Natural killer cell (primary cell): ENCODE measurements around the gene MAP4K2. TPM values are rescaled to one million over a fixed set of nuclear protein-coding genes. Genes with fewer than 3 reads are reported as not detected.

Source experiments
- ATAC-seq, 3 donors: fragments of 150-1000 bp in 2 of 3; fragments of 200-7000 bp in 1 of 3; cut with Tn5 transposase; 1 replicate in 1 of 3; 2 replicates in 2 of 3; pipeline ENCODE4 v1.10.0; 2021; ENCODE audit warnings: mild to moderate bottlenecking in 2 of 3, moderate library complexity in 2 of 3
- DNase-seq, 2 donors: peaks; one replicate each; pipeline versions ENCODE4 v3.0.0 to v3.0.0-alpha.2; 2013 to 2021; ENCODE audit warnings: mixed read lengths in 1 of 2
- H3K27ac ChIP-seq: one replicate; pipeline ENCODE4 v1.5.1; 2013; ENCODE audit warnings: mild to moderate bottlenecking, low read length
- H3K27me3 ChIP-seq: one replicate; pipeline ENCODE4 v1.6.1; 2013; ENCODE audit warnings: low read length; ENCODE audit not compliant: control insufficient read depth, insufficient read depth
- H3K36me3 ChIP-seq: one replicate; pipeline ENCODE4 v1.6.1; 2013; ENCODE audit warnings: low read length; ENCODE audit not compliant: control insufficient read depth, insufficient read depth
- H3K4me1 ChIP-seq: one replicate; pipeline ENCODE4 v1.6.1; 2013; ENCODE audit warnings: low read length; ENCODE audit not compliant: control insufficient read depth, insufficient read depth
- H3K4me3 ChIP-seq: one replicate; pipeline ENCODE4 v1.5.1; 2013; ENCODE audit warnings: low read length
- H3K9me3 ChIP-seq: one replicate; pipeline ENCODE4 v1.6.1; 2013; ENCODE audit warnings: low read length; ENCODE audit not compliant: control insufficient read depth, insufficient read depth
- H3K27ac Mint-ChIP-seq, 2 donors: one replicate each; pipeline ENCODE4 v1.8.0; 2022; ENCODE audit warnings: mild to moderate bottlenecking in 2 of 2, mixed read lengths in 2 of 2, moderate library complexity in 1 of 2
- H3K27me3 Mint-ChIP-seq, 2 donors: one replicate each; pipeline ENCODE4 v1.8.0; 2022; ENCODE audit warnings: low read depth in 2 of 2, mixed read lengths in 2 of 2
- H3K36me3 Mint-ChIP-seq: one replicate; pipeline ENCODE4 v1.8.0; 2022; ENCODE audit warnings: mixed read lengths
- H3K4me1 Mint-ChIP-seq, 2 donors: one replicate each; pipeline ENCODE4 v1.8.0; 2022; ENCODE audit warnings: mixed read lengths in 2 of 2
- H3K4me3 Mint-ChIP-seq: one replicate; pipeline ENCODE4 v1.8.0; 2022; ENCODE audit warnings: mild to moderate bottlenecking, moderate library complexity, mixed read lengths
- H3K9me3 Mint-ChIP-seq, 2 donors: one replicate each; pipeline ENCODE4 v1.8.0; 2022; ENCODE audit warnings: mixed read lengths in 2 of 2
- WGBS: methylation state at CpG from one replicate; pipeline ENCODE4 v1.1.7; 2013; ENCODE audit warnings: missing lambda C conversion rate; ENCODE audit not compliant: insufficient coverage; 5-methylcytosine and 5-hydroxymethylcytosine counted together
- intact Hi-C: fragments of 100-400 bp; cut with micrococcal nuclease; formaldehyde crosslinking; loops from one replicate; pipeline ENCODE4 v1.14.2; 2022
- total RNA-seq, 4 donors: library from RNA; stranded (reverse); fragments of 120-200 nt in 1 of 4; gene quantifications; one replicate each; pipeline versions ENCODE4 v1.2.3 to v1.2.4, GENCODE V29; 2013 to 2022
- TF ChIP-seq, protein P1 (sequence below): fragments of 200-600 bp; IDR thresholded peaks from one replicate; pipeline ENCODE4 v1.8.0; 2022; ENCODE audit warnings: antibody characterized with exemption

MAP4K2 gene
- total RNA-seq, 3 donors from 2014 or later (not counting 1 experiment from before 2014, with no cell fraction given) = 38.3 to 40.6 (median 38.7) TPM

- no peak overlapping the region for H3K4me3 Mint-ChIP-seq
- H3K9me3 Mint-ChIP-seq = no peaks in the 10 kb centered on the region
- Histone ChIP-seq H3K27me3 (no peaks in the 10 kb centered on the region), H3K4me3 (no peak overlapping the region), H3K9me3 (no peaks in the 10 kb centered on the region), H3K36me3 (peaks cover 21% of the 10 kb centered on the region), H3K4me1 (peaks cover 42% of the 10 kb centered on the region), H3K27ac (peak overlapping the region; percentile 25)
- DNase-seq = no peak
- H3K4me1 Mint-ChIP-seq = peaks cover 10 to 14% of the 10 kb centered on the region in 2 donors
- intact Hi-C loops = no loop called here
- WGBS = 65% methylated on average over 9 of the region's 9 CpGs
- no peaks in the 10 kb centered on the region for H3K27me3 Mint-ChIP-seq
- TF ChIP-seq, protein P1, sequence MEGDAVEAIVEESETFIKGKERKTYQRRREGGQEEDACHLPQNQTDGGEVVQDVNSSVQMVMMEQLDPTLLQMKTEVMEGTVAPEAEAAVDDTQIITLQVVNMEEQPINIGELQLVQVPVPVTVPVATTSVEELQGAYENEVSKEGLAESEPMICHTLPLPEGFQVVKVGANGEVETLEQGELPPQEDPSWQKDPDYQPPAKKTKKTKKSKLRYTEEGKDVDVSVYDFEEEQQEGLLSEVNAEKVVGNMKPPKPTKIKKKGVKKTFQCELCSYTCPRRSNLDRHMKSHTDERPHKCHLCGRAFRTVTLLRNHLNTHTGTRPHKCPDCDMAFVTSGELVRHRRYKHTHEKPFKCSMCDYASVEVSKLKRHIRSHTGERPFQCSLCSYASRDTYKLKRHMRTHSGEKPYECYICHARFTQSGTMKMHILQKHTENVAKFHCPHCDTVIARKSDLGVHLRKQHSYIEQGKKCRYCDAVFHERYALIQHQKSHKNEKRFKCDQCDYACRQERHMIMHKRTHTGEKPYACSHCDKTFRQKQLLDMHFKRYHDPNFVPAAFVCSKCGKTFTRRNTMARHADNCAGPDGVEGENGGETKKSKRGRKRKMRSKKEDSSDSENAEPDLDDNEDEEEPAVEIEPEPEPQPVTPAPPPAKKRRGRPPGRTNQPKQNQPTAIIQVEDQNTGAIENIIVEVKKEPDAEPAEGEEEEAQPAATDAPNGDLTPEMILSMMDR = no peak
- H3K27ac Mint-ChIP-seq = peak overlapping the region; percentile 46 to 76
- no peak for ATAC-seq
- H3K36me3 Mint-ChIP-seq = no peaks in the 10 kb centered on the region
Observed at GRCh38 chr11:64801158-64801464, 1.9 kb downstream of the MAP4K2 start.

DNA sequence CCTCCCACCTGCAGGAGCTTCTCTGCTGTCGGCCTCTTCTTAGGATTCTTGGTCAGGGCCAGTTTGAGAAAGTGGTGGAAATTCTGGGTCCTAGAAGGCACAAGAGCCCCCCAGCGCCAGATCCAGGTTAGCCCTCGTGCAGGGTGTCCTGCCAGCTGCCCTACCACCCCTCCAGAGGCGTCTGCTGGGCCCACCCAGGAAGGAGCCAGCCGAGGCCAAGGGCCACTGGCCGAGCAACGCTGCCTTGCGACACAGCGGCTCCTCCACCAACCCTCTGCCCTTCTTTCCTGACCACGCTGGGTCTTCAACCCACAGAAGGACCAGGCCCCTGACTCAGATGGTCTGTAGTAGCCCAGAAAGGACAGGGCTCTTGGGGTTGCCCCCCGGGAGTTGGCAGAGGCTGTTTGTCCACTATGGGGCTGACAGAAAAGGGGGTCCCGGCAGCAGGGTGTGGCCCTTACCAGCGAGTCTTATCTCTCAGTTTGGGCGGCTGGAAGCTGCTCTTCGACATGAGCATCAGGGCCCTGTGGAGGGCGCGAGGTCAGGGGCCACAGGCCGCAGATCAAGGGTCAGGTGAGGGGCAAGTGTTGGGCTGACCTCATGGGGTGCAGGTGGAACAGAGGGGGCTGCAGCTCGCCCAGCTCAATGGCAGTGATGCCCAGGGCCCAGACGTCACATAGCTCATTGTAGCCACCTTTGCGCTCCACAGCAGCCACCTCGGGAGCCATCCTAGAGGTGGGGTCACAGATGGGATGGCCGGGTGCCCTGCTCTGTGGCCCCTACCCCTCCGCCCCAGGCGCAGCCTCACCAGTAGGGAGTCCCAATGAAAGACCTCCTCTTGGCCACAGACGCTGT lies 2.5 kb downstream of the MAP4K2 start:
- H3K27ac Mint-ChIP-seq = peak overlapping the region; percentile 46 to 76
- H3K27me3 Mint-ChIP-seq = no peaks in the 10 kb centered on the region
- DNase-seq (no peak), ATAC-seq (no peak)
- Histone ChIP-seq H3K4me1 (peaks cover 42% of the 10 kb centered on the region), H3K27ac (peak overlapping the region; percentile 25), H3K27me3 (no peaks in the 10 kb centered on the region), H3K4me3 (no peak overlapping the region), H3K9me3 (no peaks in the 10 kb centered on the region), H3K36me3 (peaks cover 25% of the 10 kb centered on the region)
- WGBS = 82% methylated on average over 26 of the region's 26 CpGs
- TF ChIP-seq, protein P1 = no peak
- no peaks in the 10 kb centered on the region for H3K36me3 Mint-ChIP-seq
- intact Hi-C loops = no loop called here
- peaks cover 10 to 14% of the 10 kb centered on the region in 2 donors for H3K4me1 Mint-ChIP-seq
- H3K4me3 Mint-ChIP-seq = peak overlapping the region; percentile 43
- no peaks in the 10 kb centered on the region for H3K9me3 Mint-ChIP-seq

- no peaks in the 10 kb centered on the region for H3K9me3 ChIP-seq
- DNase-seq (no peak), ATAC-seq (no peak)
- H3K4me3 ChIP-seq = no peak overlapping the region
- WGBS = 70% methylated on average over 14 of the region's 14 CpGs
- H3K36me3 Mint-ChIP-seq = no peaks in the 10 kb centered on the region
- H3K4me1 ChIP-seq = peaks cover 42% of the 10 kb centered on the region
- H3K27ac ChIP-seq = no peak overlapping the region
- no peak overlapping the region for H3K4me3 Mint-ChIP-seq
- no peaks in the 10 kb centered on the region for H3K27me3 ChIP-seq
- no peaks in the 10 kb centered on the region for H3K9me3 Mint-ChIP-seq
- intact Hi-C loops = no loop called here
- TF ChIP-seq, protein P1 = no peak
- peaks cover 10 to 14% of the 10 kb centered on the region in 2 donors for H3K4me1 Mint-ChIP-seq
- H3K27ac Mint-ChIP-seq = peak overlapping the region in 1 of 2 donors; percentile 32
- no peaks in the 10 kb centered on the region for H3K27me3 Mint-ChIP-seq
- peaks cover 22% of the 10 kb centered on the region for H3K36me3 ChIP-seq
Observed at GRCh38 chr11:64799623-64800302, 3.3 kb downstream of the MAP4K2 start.
